NOMO-1 treated with DMSO at 0.1 percent for 48 hours (cell line): ENCODE measurements around the gene NAA38.
"Not testable (repeated sequence)": the region's sequence is repeated elsewhere in the genome, so short reads cannot be mapped to it uniquely, and the experiment has no call there.

ENCODE experiments used
- DNase-seq: peaks from one replicate; lab custom pipeline; 2025; ENCODE audit not compliant: unreplicated experiment; lab: John Stamatoyannopoulos, UW

The NAA38 gene

GRCh38 chr17:7825206-7825990 lies 32.0 kb downstream of the NAA38 start:
- no peak for DNase-seq

DNA sequence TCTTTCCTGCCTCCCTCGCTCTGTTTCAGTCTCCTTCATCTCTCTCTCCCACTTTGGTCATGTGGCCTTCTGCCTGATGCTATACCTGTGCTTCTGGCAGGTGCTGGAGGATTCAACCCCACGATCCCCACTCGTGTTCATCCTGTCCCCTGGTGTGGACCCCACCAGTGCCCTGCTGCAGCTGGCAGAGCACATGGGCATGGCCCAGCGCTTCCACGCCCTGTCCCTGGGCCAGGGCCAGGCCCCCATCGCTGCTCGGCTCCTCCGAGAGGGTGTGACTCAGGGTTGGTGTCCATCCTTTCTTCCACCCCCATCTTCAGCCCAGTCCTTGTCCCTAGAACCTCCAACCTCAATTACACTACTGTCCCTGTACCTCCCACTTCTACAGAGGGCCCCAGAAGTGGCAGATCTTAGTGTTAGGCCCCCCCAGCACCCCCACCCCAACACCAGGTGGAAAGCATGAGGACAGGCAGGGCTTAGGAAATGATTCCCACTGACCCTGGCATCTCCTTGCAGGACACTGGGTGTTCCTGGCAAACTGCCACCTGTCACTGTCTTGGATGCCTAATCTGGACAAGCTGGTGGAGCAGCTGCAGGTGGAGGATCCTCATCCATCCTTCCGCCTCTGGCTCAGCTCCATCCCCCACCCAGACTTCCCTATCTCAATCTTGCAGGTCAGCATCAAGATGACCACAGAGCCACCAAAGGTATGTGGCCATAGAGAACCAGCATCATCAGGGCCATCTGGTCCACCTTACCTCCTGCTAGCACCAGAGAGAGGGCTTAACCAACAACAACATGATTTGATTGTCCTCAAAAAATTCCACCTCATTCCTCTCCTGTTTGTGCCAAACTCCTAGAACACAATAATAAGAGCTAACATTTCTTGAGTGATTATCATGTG lies 33.1 kb downstream of the NAA38 start:
- no peak for DNase-seq

- DNase-seq, result no peak
Observed at GRCh38 chr17:7823581-7824001, 33.8 kb downstream of the NAA38 start.

DNA sequence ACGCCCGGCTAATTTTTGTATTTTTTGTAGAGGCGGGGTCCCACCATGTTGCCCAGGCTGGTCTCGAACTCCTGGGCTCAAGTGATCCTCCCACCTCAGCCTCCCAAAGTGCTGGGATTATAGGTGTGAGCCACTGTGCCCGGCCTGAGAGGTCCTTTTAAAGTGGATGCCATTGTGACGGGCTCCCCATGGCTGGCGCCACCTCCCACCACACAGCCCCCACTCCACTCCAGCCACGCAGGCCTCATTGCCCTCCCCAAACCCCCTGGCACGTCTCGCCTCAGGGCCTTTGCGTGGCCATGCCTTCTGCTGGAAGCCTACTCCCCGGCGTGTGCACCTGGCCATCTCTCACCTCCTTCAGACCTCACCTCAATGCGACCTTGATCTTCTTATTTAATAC lies 35.2 kb downstream of the NAA38 start:
- DNase-seq, result no peak

- DNase-seq, result no peak
Observed at GRCh38 chr17:7820231-7820630, 37.1 kb downstream of the NAA38 start.

GRCh38 chr17:7818746-7819645 lies 38.4 kb downstream of the NAA38 start:
- DNase-seq, result no peak

GRCh38 chr17:7818026-7818425 lies 39.3 kb downstream of the NAA38 start:
- no peak for DNase-seq

DNA sequence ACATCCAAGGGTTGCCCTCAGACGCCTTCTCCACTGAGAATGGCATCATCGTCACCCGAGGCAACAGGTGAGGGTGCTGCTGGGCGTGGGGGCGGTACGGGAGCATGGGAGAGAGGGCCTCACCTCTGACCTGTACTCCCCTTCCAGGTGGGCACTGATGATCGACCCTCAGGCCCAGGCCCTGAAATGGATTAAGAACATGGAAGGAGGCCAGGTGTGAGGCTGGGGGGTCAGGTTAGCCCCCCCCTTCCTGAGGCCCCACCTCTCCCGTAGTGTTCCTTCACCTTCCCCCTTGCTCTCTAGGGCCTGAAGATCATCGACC lies 39.8 kb downstream of the NAA38 start:
- no peak for DNase-seq

GRCh38 chr17:7816926-7817642 lies 40.3 kb downstream of the NAA38 start:
- DNase-seq, result no peak

DNA sequence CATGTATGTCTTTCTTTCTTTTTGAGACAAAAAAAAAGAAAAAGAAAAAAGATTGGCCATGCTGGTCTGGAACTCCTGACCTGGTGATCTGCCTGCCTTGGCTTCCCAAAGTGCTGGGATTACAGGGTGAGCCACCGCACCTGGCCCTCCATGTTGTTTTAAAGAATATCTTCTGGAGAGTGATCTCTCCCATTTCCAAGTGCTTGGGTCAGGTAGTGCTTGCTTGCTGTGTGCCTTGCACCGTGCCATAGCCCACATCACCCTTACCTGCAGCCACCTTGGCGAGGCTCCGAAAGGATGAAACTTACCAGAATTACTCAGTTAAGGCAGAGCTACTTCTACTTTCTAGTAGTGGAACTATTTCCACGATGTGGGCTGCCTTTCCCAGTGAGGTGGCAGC lies 42.4 kb downstream of the NAA38 start:
- DNase-seq, result no peak

DNA sequence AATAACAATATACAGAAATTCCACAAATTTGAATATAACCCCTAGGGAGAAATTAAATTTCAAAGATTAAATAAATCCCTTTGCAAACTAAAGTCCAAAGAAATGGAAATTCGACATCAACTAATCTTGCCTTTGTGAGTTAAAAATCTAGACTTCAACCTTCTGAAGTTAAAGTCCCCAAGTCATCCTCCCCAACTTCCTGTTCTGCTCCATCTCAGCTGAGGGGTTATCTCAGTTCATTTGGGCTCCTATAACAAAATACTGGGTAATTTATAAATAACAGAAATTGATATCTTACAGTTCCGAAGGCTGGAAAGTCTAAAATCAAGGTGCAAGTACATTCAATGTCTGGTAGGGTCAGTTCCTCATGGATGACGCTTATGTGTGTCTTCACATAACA lies 46.1 kb downstream of the NAA38 start:
- no peak for DNase-seq

- DNase-seq, result not testable (repeated sequence)
Observed at GRCh38 chr17:7809791-7810343, 47.5 kb downstream of the NAA38 start.

GRCh38 chr17:7809086-7809790 lies 48.1 kb downstream of the NAA38 start:
- no peak for DNase-seq

GRCh38 chr17:7807206-7807605 lies 50.2 kb downstream of the NAA38 start:
- DNase-seq, result no peak
